NCI-H1930 (cell line): ENCODE results near the gene ADARB2.

Source experiments
- DNase-seq, 2 experiments: peaks; one replicate each; lab custom pipeline; 2025; lab: John Stamatoyannopoulos, UW

Gene ADARB2

DNA sequence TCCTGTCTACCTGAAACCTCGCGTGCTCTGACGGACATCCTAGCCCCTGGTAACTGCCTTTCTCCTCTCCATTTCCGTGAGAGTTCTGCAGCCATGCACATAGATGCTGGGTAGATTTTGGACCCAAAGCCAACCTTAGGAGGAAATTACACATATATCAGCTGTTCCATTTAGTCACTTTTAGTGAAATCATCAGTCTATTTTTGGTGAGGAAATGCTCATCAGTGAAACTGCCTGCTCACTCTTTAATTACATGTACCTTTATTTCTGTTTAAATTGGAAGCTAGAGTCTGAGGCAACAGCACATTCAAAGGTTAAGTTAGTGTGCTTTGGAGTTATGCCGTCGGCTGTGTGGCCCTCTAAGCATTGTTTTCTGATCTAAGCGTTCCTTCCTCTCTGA, 449.8 kb downstream of the ADARB2 start:
- no peak for DNase-seq

DNA sequence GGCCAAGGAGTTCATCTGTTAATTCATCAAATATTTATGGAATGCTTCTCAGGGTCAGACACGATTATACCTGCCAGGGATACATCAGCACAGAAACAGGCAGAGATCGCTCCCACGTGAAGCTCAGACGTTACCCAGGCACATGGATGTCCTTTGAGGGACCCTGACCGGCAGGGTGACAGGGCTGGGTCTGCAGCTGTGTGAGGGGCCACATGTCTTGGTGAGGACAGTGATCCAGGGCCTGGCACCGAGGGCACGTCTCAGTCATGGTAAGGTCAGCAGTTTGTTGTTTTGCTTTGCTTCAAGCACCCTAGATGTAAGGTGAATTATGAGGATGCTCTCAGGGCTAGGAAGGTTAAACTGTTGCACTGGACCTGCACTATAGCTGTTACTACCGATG, 453.2 kb downstream of the ADARB2 start:
- DNase-seq, result no peak

DNA sequence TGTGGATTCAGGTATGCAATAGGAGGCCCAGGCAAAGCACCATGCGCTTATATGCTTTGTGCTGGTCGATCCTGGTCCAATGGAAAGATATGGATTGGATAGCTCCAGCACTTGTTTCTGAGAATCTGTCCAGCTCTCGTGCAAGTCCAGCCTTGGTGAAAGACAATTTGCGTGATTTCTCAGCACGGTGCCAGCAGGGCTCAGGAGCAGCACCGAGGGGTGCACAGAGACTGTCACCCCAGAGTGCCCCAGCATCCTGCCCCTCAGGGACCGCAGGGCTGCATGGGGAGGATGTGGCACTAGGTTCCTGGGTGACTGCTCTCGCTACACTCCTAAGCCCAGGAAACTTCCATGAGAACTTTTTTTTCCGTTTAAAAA, 455.9 kb downstream of the ADARB2 start:
- DNase-seq, result no peak

DNA sequence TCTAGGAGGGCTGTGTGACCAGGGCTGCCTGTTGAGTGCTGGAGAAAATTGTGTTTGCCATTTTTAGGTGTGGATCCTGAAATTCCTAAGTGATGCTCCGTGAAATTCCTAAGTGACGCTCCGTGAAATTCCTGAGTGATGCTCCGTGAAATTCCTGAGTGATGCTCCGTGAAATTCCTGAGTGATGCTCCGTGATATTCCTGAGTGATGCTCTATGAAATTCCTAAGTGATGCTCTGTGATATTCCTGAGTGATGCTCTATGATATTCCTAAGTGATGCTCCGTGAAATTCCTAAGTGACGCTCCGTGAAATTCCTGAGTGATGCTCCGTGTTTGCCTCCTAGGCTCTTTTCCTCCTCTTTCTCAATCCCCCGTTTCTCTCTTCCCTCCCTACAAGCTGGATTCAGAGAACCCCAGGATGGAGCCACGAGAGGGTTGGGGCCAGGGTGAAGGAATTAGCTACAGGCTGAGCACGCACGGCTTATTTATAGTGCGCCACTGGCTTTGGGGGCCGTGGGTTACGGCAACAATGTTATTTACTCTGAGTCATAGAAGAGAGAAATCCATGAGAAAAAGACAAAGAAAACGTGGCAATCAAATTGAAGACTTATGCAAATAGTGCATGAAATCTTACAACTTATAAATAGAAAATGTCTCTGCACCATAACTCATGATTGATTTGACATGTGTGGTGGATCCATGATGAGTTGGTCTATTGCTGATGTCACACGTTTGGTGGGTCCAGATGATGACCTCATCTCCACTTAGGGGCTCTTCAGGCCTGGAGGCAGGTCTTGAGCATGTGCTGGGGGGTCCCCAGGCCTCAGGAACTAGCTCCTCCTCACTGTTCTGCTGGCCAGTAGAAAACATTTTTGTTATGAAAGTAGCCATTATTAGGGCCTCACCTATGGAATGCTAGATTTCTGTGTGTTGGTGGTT, 456.6 kb downstream of the ADARB2 start:
- no peak for DNase-seq

- no peak for DNase-seq
Measured at GRCh38 chr10:1278306-1278705, 459.0 kb downstream of the ADARB2 start.

DNA sequence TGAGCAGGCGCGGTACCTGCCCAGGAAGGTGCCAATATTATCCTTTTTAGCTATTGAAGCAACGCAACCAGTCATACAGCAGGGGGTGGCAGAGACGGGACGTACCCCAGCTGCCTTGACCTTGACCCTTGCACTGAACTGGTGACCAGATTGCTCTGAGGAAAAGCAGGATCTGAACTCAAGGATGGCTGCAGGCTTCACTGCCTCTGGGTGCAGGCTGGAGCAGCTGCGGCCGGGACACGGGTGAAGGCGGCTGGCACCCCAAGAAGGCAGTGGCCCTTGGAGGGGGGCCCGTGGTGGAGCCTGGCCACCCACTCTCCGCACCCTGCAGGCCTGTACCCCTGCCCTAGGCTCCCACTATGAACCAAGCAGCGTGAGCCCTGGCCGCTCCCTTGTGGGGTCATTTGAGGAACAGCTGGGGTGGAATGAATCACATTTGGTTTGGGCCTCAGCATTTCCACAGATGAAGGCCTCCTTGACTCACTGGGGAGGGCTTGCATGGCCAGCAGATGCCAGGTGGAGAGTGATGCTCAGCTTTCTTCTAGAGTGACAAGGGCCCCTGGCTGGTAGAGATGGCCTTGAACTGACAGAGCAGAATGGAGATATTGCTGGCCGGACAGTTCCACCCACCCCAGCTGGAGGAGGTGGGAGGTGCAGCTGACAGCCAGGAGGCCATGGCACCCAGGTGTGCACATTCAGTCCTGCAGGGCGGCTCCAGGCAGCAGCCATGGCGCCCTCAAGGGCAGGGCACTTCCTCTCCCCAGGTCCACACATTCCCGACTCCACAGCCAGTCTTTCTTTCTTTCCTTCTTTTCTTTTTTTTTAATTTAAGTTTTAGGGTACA, 462.4 kb downstream of the ADARB2 start:
- no peak for DNase-seq

DNA sequence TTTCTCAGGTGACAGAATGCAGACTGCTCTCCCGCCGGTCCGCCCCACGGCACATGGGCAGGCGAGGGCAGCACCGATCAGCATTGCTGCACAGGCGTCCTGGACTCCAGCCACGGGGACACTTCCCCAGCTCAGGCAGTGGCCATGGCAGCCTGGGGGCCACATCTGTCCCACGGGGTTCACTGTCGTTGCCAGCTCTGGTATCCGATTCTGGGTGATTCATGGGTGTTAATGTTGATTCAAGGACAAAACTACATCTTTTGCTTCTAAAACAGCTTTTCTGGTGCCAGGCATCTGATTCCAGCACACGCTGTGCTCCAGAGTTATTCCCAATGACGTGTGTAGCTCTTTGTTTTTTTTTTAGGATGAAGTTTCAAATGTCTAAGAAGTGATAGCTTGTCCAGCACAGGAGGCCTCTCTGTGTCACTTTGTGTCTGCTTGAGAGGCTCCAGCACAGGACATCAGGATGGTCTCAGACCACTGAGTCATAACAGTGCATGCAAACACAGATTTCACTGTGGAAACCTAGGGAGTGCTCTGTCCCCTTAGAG, 463.1 kb downstream of the ADARB2 start:
- no peak for DNase-seq

DNA sequence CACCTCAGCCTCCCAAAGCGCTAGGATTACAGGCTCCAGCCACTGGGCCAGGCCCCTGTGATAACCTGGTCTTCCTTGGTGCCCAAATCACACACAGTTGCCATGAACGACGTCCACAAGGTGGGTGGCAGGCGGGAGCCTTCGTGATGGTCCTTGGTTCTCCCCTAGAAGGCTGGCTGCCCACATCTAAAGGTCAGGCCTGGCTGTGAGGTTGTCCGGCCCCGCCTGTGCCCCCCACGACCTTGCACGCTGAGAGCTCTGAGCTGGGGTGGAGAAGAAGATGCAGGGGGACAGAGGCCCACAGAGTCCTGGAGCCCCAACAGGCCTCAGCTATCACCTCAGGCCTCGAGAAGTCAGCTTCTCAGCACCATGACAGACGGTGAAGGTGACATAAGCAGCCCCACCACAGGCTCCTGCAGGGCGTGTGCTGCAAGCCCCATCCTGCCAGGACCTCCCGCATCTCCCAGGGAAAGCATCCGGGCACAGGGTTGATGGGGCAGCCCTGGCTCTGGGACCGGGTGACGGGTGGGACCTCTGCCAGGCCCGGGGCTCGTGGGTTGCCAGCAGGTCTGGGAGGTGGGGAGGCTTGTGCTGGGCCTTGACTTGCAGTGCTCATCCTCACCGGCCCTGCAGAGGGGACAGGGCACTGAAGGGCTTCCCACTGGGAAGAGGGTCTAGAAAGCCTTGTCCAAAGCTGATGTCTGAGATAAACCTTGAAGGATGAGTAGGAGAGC, 463.8 kb downstream of the ADARB2 start:
- no peak for DNase-seq

GRCh38 chr10:1272777-1273161, 464.6 kb downstream of the ADARB2 start:
- no peak for DNase-seq

- no peak for DNase-seq
Measured at GRCh38 chr10:1272079-1272776, 465.1 kb downstream of the ADARB2 start.

DNA sequence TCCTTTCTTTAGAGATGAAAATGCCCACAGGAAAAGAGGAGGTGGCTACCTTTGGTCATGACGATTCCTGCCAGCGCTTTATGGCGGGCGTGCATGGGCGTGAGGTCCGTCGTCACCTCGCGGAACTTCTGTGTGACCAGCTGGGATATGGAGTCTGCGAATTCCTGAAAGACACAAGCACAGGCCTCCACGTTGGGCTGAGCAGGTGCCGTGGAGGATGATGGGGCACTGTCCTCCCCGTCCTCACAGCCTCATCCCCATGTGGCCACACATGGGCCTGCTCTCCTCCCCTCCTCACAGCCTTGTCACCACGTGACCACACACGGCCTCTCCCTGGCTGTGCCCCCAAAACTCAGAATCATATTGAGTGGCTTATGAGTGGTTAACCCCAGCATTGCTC, 466.4 kb downstream of the ADARB2 start:
- no peak for DNase-seq

DNA sequence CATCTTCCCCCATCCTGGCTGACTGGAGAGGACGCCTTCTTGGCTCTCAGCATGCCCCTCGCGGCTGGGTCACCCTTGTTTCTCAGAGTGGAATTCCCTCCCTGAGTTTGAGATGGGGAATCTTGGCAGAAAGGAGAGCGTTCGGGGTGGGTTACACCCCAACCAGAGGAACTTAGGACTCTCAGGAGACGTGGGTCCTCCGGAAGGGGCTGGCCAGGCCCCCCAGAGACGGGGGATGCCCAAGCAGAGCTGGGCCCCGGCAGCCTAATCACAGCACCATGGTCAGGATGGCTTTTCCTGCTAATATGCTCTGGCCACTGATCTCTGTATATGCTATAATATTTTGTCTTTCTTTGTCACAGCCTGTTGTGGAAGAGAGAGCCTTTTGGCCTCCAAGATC, 466.8 kb downstream of the ADARB2 start:
- DNase-seq, result no peak

GRCh38 chr10:1268831-1269230, 468.5 kb downstream of the ADARB2 start:
- no peak for DNase-seq

- DNase-seq, result no peak
Measured at GRCh38 chr10:1267568-1267967, 469.8 kb downstream of the ADARB2 start.

GRCh38 chr10:1267148-1267547, 470.2 kb downstream of the ADARB2 start:
- no peak for DNase-seq

DNA sequence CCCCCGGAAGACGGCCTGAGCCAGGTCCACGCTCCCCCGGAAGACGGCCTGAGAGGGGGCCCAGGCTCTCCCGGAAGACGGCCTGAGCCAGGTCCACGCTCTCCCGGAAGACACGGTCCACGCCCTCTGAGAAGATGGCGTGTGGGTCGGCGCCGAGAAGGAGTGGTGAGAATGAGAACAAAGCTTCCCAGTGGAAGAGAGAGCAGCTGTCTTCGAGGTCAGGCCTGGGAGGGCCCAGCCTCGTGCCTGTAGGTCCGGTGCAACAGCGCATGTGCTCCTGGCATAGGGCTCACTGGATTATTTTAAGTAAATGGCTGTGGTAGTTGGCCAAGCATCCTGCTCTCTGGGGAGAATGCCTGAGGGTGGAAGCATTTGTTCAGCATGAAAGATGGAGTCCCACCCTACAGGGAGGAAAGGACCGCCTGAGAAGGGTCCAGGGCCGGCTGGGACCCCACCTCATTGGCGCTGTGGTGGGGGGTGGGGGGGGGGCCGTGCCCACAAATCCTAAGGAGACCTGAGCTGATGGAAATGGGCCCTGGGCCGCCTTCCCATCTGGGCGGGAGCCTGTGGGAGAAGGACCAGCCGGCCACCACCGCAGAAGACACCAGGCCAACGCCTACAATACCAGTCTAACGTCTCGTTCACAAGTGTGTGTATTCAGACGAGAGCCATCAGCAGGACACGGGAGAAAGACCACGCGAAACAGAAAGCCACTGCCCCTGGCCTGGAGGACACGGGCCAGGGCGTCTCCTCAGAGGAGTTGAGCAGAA, 471.1 kb downstream of the ADARB2 start:
- DNase-seq, result no peak

DNA sequence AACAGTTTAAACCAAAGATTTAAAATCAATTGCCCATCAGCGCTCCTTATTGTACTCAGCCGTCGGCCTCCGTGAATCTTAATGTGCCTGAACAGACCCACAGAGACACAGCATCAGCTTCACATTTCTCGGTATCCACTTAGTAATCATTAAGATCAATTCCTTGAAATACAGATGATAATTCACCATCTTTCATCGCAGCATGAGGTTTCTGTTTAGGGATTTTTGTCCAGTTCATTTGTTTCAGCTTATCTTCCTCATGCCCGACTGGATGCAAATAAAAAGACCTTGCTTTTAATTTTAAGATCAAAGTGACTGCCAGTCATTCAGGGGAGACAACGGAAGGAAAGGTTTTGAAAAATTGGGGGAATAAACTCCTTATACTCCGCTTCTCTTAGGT, 473.3 kb downstream of the ADARB2 start:
- DNase-seq, result no peak

GRCh38 chr10:1257274-1257673, 480.1 kb downstream of the ADARB2 start:
- no peak for DNase-seq

GRCh38 chr10:1256432-1256725, 480.9 kb downstream of the ADARB2 start:
- no peak for DNase-seq

GRCh38 chr10:1255600-1256431, 481.5 kb downstream of the ADARB2 start:
- no peak for DNase-seq
